Trophoblast cell (in vitro differentiated cells and primary cell): ENCODE data around the gene KCTD13.

Experiments
- DNase-seq, 2 donors: peaks; one replicate each; pipeline ENCODE4 v3.0.0-alpha.2; 2016
- H2AFZ ChIP-seq: 2 replicates; pipeline ENCODE4 v1.6.1; 2013; ENCODE audit warnings: low read length, moderate library complexity, mild to moderate bottlenecking; ENCODE audit not compliant: insufficient read depth, poor library complexity
- H2AK5ac ChIP-seq: 2 replicates; pipeline ENCODE4 v1.6.1; 2013; ENCODE audit warnings: mild to moderate bottlenecking, low read length
- H2BK120ac ChIP-seq: 2 replicates; pipeline ENCODE4 v1.6.1; 2013; ENCODE audit warnings: low read length, mild to moderate bottlenecking, moderate library complexity; ENCODE audit not compliant: insufficient read depth, poor library complexity
- H2BK12ac ChIP-seq: 2 replicates; pipeline ENCODE4 v1.6.1; 2013; ENCODE audit warnings: mild to moderate bottlenecking, low read length, moderate library complexity
- H2BK5ac ChIP-seq: 2 replicates; pipeline ENCODE4 v1.6.1; 2013; ENCODE audit warnings: low read length, low read depth, moderate library complexity, mild to moderate bottlenecking; ENCODE audit not compliant: poor library complexity
- H3K14ac ChIP-seq: 2 replicates; pipeline ENCODE4 v1.6.1; 2013; ENCODE audit warnings: mild to moderate bottlenecking, low read length
- H3K18ac ChIP-seq: 2 replicates; pipeline ENCODE4 v1.6.1; 2013; ENCODE audit warnings: mild to moderate bottlenecking, low read length
- H3K23ac ChIP-seq: 2 replicates; pipeline ENCODE4 v1.6.1; 2013; ENCODE audit warnings: low read length
- H3K27ac ChIP-seq: 2 replicates; pipeline ENCODE4 v1.5.1; 2013; ENCODE audit warnings: low read depth, mild to moderate bottlenecking, inconsistent platforms, low read length, moderate library complexity
- H3K27me3 ChIP-seq: 2 replicates; pipeline ENCODE4 v1.6.1; 2013; ENCODE audit warnings: inconsistent platforms, mild to moderate bottlenecking, low read length, moderate library complexity; ENCODE audit not compliant: insufficient read depth
- H3K36me3 ChIP-seq, 2 experiments: 1 replicate in 1 of 2; 2 replicates in 1 of 2; pipeline ENCODE4 v1.6.1; 2013; ENCODE audit warnings: low read length in 2 of 2, mild to moderate bottlenecking in 2 of 2, moderate library complexity in 1 of 2; ENCODE audit not compliant: insufficient read depth in 2 of 2, control insufficient read depth in 1 of 2
- H3K4ac ChIP-seq: 2 replicates; pipeline ENCODE4 v1.6.1; 2013; ENCODE audit warnings: low read depth, mild to moderate bottlenecking, low read length, moderate library complexity
- H3K4me1 ChIP-seq, 2 experiments: 1 replicate in 1 of 2; 2 replicates in 1 of 2; pipeline ENCODE4 v1.6.1; 2013; ENCODE audit warnings: low read length in 2 of 2, mild to moderate bottlenecking in 2 of 2, moderate library complexity in 1 of 2; ENCODE audit not compliant: insufficient read depth in 2 of 2, control insufficient read depth in 1 of 2
- H3K4me2 ChIP-seq: 2 replicates; pipeline ENCODE4 v1.6.1; 2013; ENCODE audit warnings: inconsistent platforms, mild to moderate bottlenecking, low read length, moderate library complexity
- H3K4me3 ChIP-seq: 2 replicates; pipeline ENCODE4 v1.5.1; 2013; ENCODE audit warnings: mild to moderate bottlenecking, low read depth, low read length, inconsistent platforms
- H3K79me1 ChIP-seq: one replicate; pipeline ENCODE4 v1.6.1; 2013; ENCODE audit warnings: low read length
- H3K79me2 ChIP-seq: 2 replicates; pipeline ENCODE4 v1.6.1; 2013; ENCODE audit warnings: low read length, mild to moderate bottlenecking; ENCODE audit not compliant: control insufficient read depth, insufficient read depth, poor library complexity
- H3K9ac ChIP-seq: 2 replicates; pipeline ENCODE4 v1.6.1; 2013; ENCODE audit warnings: mild to moderate bottlenecking, low read length
- H3K9me3 ChIP-seq: 2 replicates; pipeline ENCODE4 v1.6.1; 2013; ENCODE audit warnings: low read depth, mild to moderate bottlenecking, control low read depth, inconsistent platforms, low read length; ENCODE audit not compliant: insufficient read depth
- H4K12ac ChIP-seq: 2 replicates; pipeline ENCODE4 v1.6.1; 2013; ENCODE audit warnings: low read depth, mild to moderate bottlenecking, low read length, moderate library complexity
- H4K8ac ChIP-seq: 2 replicates; pipeline ENCODE4 v1.6.1; 2013; ENCODE audit warnings: low read depth, mild to moderate bottlenecking, low read length, moderate library complexity
- H4K91ac ChIP-seq: one replicate; pipeline ENCODE4 v1.6.1; 2013; ENCODE audit warnings: low read depth, mild to moderate bottlenecking, low read length, moderate library complexity
- WGBS: extraction: QIAGEN DNeasy Blood & Tissue Kit; methylation state at CpG from one replicate; pipeline ENCODE4 v1.1.7; 2013; ENCODE audit warnings: missing lambda C conversion rate; ENCODE audit not compliant: insufficient read length, insufficient coverage; ENCODE audit errors: extremely low coverage; 5-methylcytosine and 5-hydroxymethylcytosine counted together

The KCTD13 gene

GRCh38 chr16:29883987-29884386 is 42.0 kb downstream of the KCTD13 start:
- Histone ChIP-seq H4K8ac (no peak overlapping the region), H2AK5ac (no peak overlapping the region), H3K79me1 (no peaks in the 10 kb centered on the region), H2BK120ac (no peak overlapping the region), H2BK12ac (no peak overlapping the region), H3K9me3 (peaks cover 2% of the 10 kb centered on the region), H4K91ac (no peak overlapping the region), H2BK5ac (no peak overlapping the region), H3K4ac (no peak overlapping the region), H3K4me1 (no peaks in the 10 kb centered on the region), H3K9ac (no peak overlapping the region), H2AFZ (no peak overlapping the region), H3K4me3 (no peak overlapping the region), H3K27me3 (no peaks in the 10 kb centered on the region), H3K18ac (no peak overlapping the region), H3K4me2 (no peak overlapping the region), H3K27ac (no peak overlapping the region), H4K12ac (no peak overlapping the region), H3K23ac (no peak overlapping the region), H3K14ac (no peak overlapping the region), H3K79me2 (no peaks in the 10 kb centered on the region), H3K36me3 (peaks cover 0 to 4% of the 10 kb centered on the region in 2 experiments)
- no CpG with 5 or more reads among the region's 6 CpGs for WGBS
- DNase-seq, result no peak

GRCh38 chr16:29881050-29881449 is 45.0 kb downstream of the KCTD13 start:
- H3K27me3 ChIP-seq, result peaks cover 16% of the 10 kb centered on the region
- H4K8ac ChIP-seq, result no peak overlapping the region
- H3K4me3 ChIP-seq, result no peak overlapping the region
- no peak overlapping the region for H3K23ac ChIP-seq
- no peak overlapping the region for H3K18ac ChIP-seq
- H4K12ac ChIP-seq, result no peak overlapping the region
- H3K9me3 ChIP-seq, result peaks cover 4% of the 10 kb centered on the region
- H2AFZ ChIP-seq, result no peak overlapping the region
- H2BK12ac ChIP-seq, result no peak overlapping the region
- H3K14ac ChIP-seq, result no peak overlapping the region
- H2BK120ac ChIP-seq, result no peak overlapping the region
- H3K4me1 ChIP-seq, result peaks cover 0 to 3% of the 10 kb centered on the region in 2 experiments
- no peak for DNase-seq
- no peak overlapping the region for H4K91ac ChIP-seq
- no peak overlapping the region for H2BK5ac ChIP-seq
- WGBS, result no CpG with 5 or more reads among the region's 3 CpGs
- H3K36me3 ChIP-seq, result peaks cover 0 to 4% of the 10 kb centered on the region in 2 experiments
- no peak overlapping the region for H3K4ac ChIP-seq
- H3K9ac ChIP-seq, result no peak overlapping the region
- no peak overlapping the region for H2AK5ac ChIP-seq
- H3K79me2 ChIP-seq, result no peaks in the 10 kb centered on the region
- no peaks in the 10 kb centered on the region for H3K79me1 ChIP-seq
- no peak overlapping the region for H3K27ac ChIP-seq
- H3K4me2 ChIP-seq, result no peak overlapping the region

- no peak overlapping the region for H2BK5ac ChIP-seq
- H3K9ac ChIP-seq, result no peak overlapping the region
- peaks cover 0 to 3% of the 10 kb centered on the region in 2 experiments for H3K4me1 ChIP-seq
- H3K23ac ChIP-seq, result no peak overlapping the region
- H3K4me2 ChIP-seq, result no peak overlapping the region
- no peak overlapping the region for H2AFZ ChIP-seq
- H2AK5ac ChIP-seq, result no peak overlapping the region
- H3K36me3 ChIP-seq, result peaks cover 0 to 4% of the 10 kb centered on the region in 2 experiments
- no peak overlapping the region for H3K4ac ChIP-seq
- no peak overlapping the region for H3K14ac ChIP-seq
- H3K79me1 ChIP-seq, result no peaks in the 10 kb centered on the region
- no peak overlapping the region for H4K91ac ChIP-seq
- H2BK120ac ChIP-seq, result no peak overlapping the region
- H3K27me3 ChIP-seq, result peaks cover 18% of the 10 kb centered on the region
- H3K79me2 ChIP-seq, result no peaks in the 10 kb centered on the region
- WGBS, result no CpG with 5 or more reads among the region's 14 CpGs
- H3K27ac ChIP-seq, result no peak overlapping the region
- no peak for DNase-seq
- no peak overlapping the region for H3K4me3 ChIP-seq
- H4K8ac ChIP-seq, result no peak overlapping the region
- H3K18ac ChIP-seq, result no peak overlapping the region
- H3K9me3 ChIP-seq, result peaks cover 5% of the 10 kb centered on the region
- no peak overlapping the region for H2BK12ac ChIP-seq
- H4K12ac ChIP-seq, result no peak overlapping the region
These were observed 47.9 kb downstream of the KCTD13 start for GRCh38 chr16:29878172-29878571.

GRCh38 chr16:29877266-29877961 is 48.6 kb downstream of the KCTD13 start:
- Histone ChIP-seq H3K27me3 (peaks cover 18% of the 10 kb centered on the region), H3K4me2 (no peak overlapping the region), H3K4ac (no peak overlapping the region), H3K9ac (no peak overlapping the region), H2BK120ac (no peak overlapping the region), H4K8ac (no peak overlapping the region), H3K23ac (no peak overlapping the region), H4K91ac (no peak overlapping the region), H3K79me2 (no peaks in the 10 kb centered on the region), H3K27ac (no peak overlapping the region), H3K79me1 (no peaks in the 10 kb centered on the region), H2BK12ac (no peak overlapping the region), H3K9me3 (peaks cover 5% of the 10 kb centered on the region), H3K18ac (no peak overlapping the region), H3K14ac (no peak overlapping the region), H2AK5ac (no peak overlapping the region), H2AFZ (no peak overlapping the region), H3K4me3 (no peak overlapping the region), H3K36me3 (peaks cover 0 to 4% of the 10 kb centered on the region in 2 experiments), H2BK5ac (no peak overlapping the region), H4K12ac (no peak overlapping the region), H3K4me1 (peaks cover 0 to 3% of the 10 kb centered on the region in 2 experiments)
- WGBS, result no CpG with 5 or more reads among the region's 28 CpGs
- DNase-seq, result peak in 1 of 2 donors; percentile 31
